Chondrocyte (in vitro differentiated cells): ENCODE results near the gene MAML3. TPM values are rescaled to one million over a fixed set of nuclear protein-coding genes. Genes with fewer than 3 reads are reported as not detected.

Source experiments
- DNase-seq: peaks from one replicate; pipeline ENCODE4 v3.0.0; 2021; ENCODE audit warnings: mixed read lengths, low spot score
- H3K27ac Mint-ChIP-seq: one replicate; pipeline ENCODE4 v1.8.0; 2021; ENCODE audit warnings: mild to moderate bottlenecking, moderate library complexity, mixed read lengths; ENCODE audit not compliant: unreplicated experiment
- H3K27me3 Mint-ChIP-seq: 2 replicates; pipeline ENCODE4 v1.8.0; 2021; ENCODE audit warnings: low read depth, mixed read lengths
- H3K36me3 Mint-ChIP-seq: 2 replicates; pipeline ENCODE4 v1.8.0; 2021; ENCODE audit warnings: low read depth, mixed read lengths
- H3K4me1 Mint-ChIP-seq: 2 replicates; pipeline ENCODE4 v1.8.0; 2021; ENCODE audit warnings: low read depth, mild to moderate bottlenecking, mixed read lengths
- H3K4me3 Mint-ChIP-seq: one replicate; pipeline ENCODE4 v1.8.0; 2021; ENCODE audit warnings: mild to moderate bottlenecking, moderate library complexity, mixed read lengths; ENCODE audit not compliant: unreplicated experiment
- H3K9me3 Mint-ChIP-seq: 2 replicates; pipeline ENCODE4 v1.8.0; 2021; ENCODE audit warnings: low read depth, mixed read lengths
- total RNA-seq: library from RNA; stranded (reverse); gene quantifications from 3 replicates; pipeline ENCODE4 v1.2.1, GENCODE V29; 2021
- TF ChIP-seq, protein P1 (sequence below): fragments of 200-600 bp; sonication (generic); IDR thresholded peaks from 2 replicates; pipeline ENCODE4 v1.5.0; 2021; ENCODE audit warnings: antibody characterized with exemption, mild to moderate bottlenecking, moderate library complexity

Gene MAML3
- total RNA-seq, 1 donor from 2014 or later = 1.6 TPM

DNA sequence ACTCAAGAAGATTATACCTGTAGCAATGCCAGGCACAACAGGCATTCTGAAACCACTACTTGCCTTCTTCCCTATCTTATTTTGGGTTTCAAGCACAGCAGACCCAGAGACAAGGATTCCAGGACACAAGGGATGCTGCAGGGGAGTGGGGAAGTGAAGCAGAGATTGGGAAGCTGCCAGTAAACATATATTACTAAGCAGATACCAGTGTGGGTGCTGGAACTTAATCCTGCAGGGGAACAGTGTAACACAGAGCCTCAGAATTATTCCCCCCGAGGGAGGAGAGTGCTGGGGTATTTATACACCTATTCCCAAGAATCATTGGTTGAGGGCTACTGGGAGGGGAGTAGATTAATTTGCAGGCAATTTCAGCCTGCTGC lies 33.3 kb upstream of the MAML3 start:
- peaks cover 18% of the 10 kb centered on the region for H3K4me1 Mint-ChIP-seq
- no peaks in the 10 kb centered on the region for H3K36me3 Mint-ChIP-seq
- H3K4me3 Mint-ChIP-seq = no peak overlapping the region
- no peak for DNase-seq
- TF ChIP-seq, protein P1, sequence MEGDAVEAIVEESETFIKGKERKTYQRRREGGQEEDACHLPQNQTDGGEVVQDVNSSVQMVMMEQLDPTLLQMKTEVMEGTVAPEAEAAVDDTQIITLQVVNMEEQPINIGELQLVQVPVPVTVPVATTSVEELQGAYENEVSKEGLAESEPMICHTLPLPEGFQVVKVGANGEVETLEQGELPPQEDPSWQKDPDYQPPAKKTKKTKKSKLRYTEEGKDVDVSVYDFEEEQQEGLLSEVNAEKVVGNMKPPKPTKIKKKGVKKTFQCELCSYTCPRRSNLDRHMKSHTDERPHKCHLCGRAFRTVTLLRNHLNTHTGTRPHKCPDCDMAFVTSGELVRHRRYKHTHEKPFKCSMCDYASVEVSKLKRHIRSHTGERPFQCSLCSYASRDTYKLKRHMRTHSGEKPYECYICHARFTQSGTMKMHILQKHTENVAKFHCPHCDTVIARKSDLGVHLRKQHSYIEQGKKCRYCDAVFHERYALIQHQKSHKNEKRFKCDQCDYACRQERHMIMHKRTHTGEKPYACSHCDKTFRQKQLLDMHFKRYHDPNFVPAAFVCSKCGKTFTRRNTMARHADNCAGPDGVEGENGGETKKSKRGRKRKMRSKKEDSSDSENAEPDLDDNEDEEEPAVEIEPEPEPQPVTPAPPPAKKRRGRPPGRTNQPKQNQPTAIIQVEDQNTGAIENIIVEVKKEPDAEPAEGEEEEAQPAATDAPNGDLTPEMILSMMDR = no peak
- no peaks in the 10 kb centered on the region for H3K9me3 Mint-ChIP-seq
- H3K27me3 Mint-ChIP-seq = no peaks in the 10 kb centered on the region
- no peak overlapping the region for H3K27ac Mint-ChIP-seq

GRCh38 chr4:140186651-140187315 lies 32.8 kb upstream of the MAML3 start:
- Mint-ChIP-seq H3K4me3 (no peak overlapping the region), H3K36me3 (no peaks in the 10 kb centered on the region), H3K4me1 (peaks cover 18% of the 10 kb centered on the region), H3K9me3 (no peaks in the 10 kb centered on the region), H3K27me3 (no peaks in the 10 kb centered on the region), H3K27ac (peak overlapping the region; percentile 14)
- TF ChIP-seq, protein P1 = no peak
- no peak for DNase-seq

GRCh38 chr4:140186082-140186438 lies 32.1 kb upstream of the MAML3 start:
- Mint-ChIP-seq H3K36me3 (no peaks in the 10 kb centered on the region), H3K9me3 (no peaks in the 10 kb centered on the region), H3K4me3 (no peak overlapping the region), H3K27me3 (no peaks in the 10 kb centered on the region), H3K27ac (no peak overlapping the region), H3K4me1 (peaks cover 18% of the 10 kb centered on the region)
- DNase-seq = no peak
- TF ChIP-seq, protein P1 = no peak

DNA sequence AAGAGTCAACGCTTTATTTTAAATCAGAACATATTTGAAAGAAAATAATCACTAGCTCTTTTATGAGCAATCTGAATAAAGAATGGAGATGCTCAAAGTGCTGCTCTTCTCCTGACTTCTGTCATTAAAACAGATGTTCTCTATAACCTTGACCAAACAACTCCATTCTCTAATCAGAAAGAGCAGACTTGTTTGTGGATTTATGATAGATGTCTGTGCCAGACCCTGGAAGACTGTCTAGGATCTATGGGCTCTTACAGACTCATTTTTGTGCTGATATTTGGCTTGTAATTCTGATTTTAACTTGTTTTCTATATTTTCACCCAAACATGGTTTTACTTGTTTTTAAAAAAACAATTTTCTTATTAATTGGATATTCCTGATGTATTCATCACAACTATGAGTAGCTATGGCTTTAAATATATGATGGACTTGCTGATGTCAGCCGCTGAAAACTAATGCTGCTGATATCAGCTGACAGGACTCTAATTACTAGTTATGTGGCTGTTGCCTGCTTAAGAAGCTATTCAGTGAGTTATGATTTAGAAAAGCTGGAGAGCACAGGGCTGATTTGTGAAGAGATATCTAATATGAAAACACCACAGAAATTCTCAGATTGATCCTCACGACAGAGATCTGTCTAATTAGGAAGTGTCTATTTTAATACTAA lies 31.6 kb upstream of the MAML3 start:
- H3K27me3 Mint-ChIP-seq = no peaks in the 10 kb centered on the region
- H3K36me3 Mint-ChIP-seq = no peaks in the 10 kb centered on the region
- no peak overlapping the region for H3K4me3 Mint-ChIP-seq
- no peaks in the 10 kb centered on the region for H3K9me3 Mint-ChIP-seq
- H3K4me1 Mint-ChIP-seq = peaks cover 18% of the 10 kb centered on the region
- H3K27ac Mint-ChIP-seq = no peak overlapping the region
- TF ChIP-seq, protein P1 = no peak
- no peak for DNase-seq

- no peaks in the 10 kb centered on the region for H3K9me3 Mint-ChIP-seq
These were observed 29.3 kb upstream of the MAML3 start for GRCh38 chr4:140183270-140183669.

More at GRCh38 chr4:140183270-140183669, 29.3 kb upstream of the MAML3 start:
- H3K27me3 Mint-ChIP-seq = no peaks in the 10 kb centered on the region
- no peaks in the 10 kb centered on the region for H3K36me3 Mint-ChIP-seq
- H3K4me3 Mint-ChIP-seq = no peak overlapping the region
- peaks cover 12% of the 10 kb centered on the region for H3K4me1 Mint-ChIP-seq
- H3K27ac Mint-ChIP-seq = no peak overlapping the region
- TF ChIP-seq, protein P1 = no peak
- no peak for DNase-seq
